T-helper 2 cell treated with Interferon-gamma antibody and Interleukin-4, amounts not matched to agents 5 μg/mL and 100 μg/mL, for 36 hours (primary cell): ENCODE measurements around the gene MTG2.

ENCODE experiments used
- DNase-seq: peaks from one replicate; pipeline ENCODE4 v3.0.0; 2021; ENCODE audit warnings: low spot score
- H3K27ac Mint-ChIP-seq: one replicate; pipeline ENCODE4 v1.8.0; 2021; ENCODE audit warnings: mild to moderate bottlenecking, mixed read lengths
- H3K27me3 Mint-ChIP-seq: one replicate; pipeline ENCODE4 v1.8.0; 2021; ENCODE audit warnings: low read depth, mixed read lengths
- H3K36me3 Mint-ChIP-seq: one replicate; pipeline ENCODE4 v1.8.0; 2021; ENCODE audit warnings: low read depth, mixed read lengths
- H3K4me1 Mint-ChIP-seq: one replicate; pipeline ENCODE4 v1.8.0; 2021; ENCODE audit warnings: low read depth, mixed read lengths
- H3K4me3 Mint-ChIP-seq: one replicate; pipeline ENCODE4 v1.8.0; 2022; ENCODE audit warnings: mild to moderate bottlenecking, moderate library complexity, mixed read lengths
- H3K9me3 Mint-ChIP-seq: one replicate; pipeline ENCODE4 v1.8.0; 2021; ENCODE audit warnings: mixed read lengths

Gene MTG2

GRCh38 chr20:62162765-62163484, 19.9 kb upstream of the MTG2 start:
- peaks cover 7% of the 10 kb centered on the region for H3K4me1 Mint-ChIP-seq
- no peak overlapping the region for H3K4me3 Mint-ChIP-seq
- H3K9me3 Mint-ChIP-seq = no peaks in the 10 kb centered on the region
- H3K27ac Mint-ChIP-seq = no peak overlapping the region
- DNase-seq = no peak
- H3K36me3 Mint-ChIP-seq = peaks cover 17% of the 10 kb centered on the region
- H3K27me3 Mint-ChIP-seq = no peaks in the 10 kb centered on the region

- no peak for DNase-seq
- H3K36me3 Mint-ChIP-seq = peaks cover 17% of the 10 kb centered on the region
- no peak overlapping the region for H3K4me3 Mint-ChIP-seq
- H3K9me3 Mint-ChIP-seq = no peaks in the 10 kb centered on the region
- no peak overlapping the region for H3K27ac Mint-ChIP-seq
- H3K4me1 Mint-ChIP-seq = peaks cover 7% of the 10 kb centered on the region
- no peaks in the 10 kb centered on the region for H3K27me3 Mint-ChIP-seq
Observed at GRCh38 chr20:62163485-62163865, 19.4 kb upstream of the MTG2 start.

- Mint-ChIP-seq H3K4me1 (peaks cover 5% of the 10 kb centered on the region), H3K27me3 (no peaks in the 10 kb centered on the region), H3K27ac (no peak overlapping the region), H3K36me3 (peaks cover 17% of the 10 kb centered on the region), H3K9me3 (no peaks in the 10 kb centered on the region), H3K4me3 (no peak overlapping the region)
- DNase-seq = no peak
Observed at GRCh38 chr20:62163986-62164762, 18.7 kb upstream of the MTG2 start.

DNA sequence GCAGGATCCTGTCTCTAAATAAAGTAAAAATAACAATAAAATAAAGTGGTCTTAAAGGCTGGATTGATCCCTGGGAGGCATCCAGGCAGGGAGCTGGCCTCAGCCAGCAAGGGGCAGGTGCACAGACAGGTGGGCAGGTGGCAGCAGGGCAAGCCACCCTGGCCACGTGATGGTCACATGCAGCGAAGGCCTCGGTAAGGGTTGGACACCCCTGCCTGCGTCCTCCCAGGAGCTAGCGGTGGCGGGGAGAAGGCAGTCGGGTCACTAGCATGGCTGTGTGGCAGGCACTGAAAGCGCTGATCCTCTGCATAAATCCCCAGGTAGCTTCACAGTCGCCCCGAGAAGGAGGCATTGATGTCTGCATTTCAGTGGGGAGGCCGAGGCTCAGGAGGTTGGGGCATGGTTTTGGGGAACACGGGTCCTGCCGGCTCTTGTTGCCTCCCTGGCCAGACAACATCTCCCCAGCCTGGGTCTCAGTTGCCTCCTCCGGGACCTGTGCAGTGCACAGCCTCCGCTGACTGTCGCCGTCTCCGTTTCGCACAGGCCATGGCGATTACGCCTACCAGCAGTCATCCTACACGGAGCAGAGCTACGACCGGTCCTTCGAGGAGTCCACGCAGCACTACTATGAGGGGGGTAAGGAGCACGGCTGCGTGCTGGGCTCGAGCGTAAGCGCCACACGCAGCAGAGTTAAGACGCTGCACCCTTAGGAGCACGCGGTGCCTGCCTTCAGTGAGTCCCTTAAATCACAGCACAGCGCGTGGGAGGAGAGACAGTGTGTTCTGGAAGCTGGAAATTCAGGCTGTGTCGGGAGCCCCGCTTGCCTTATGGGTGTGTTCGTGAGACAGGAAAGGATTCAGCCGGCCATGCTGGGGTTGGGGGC, 17.7 kb upstream of the MTG2 start:
- no peak overlapping the region for H3K4me3 Mint-ChIP-seq
- H3K4me1 Mint-ChIP-seq = no peaks in the 10 kb centered on the region
- no peak overlapping the region for H3K27ac Mint-ChIP-seq
- H3K9me3 Mint-ChIP-seq = no peaks in the 10 kb centered on the region
- no peaks in the 10 kb centered on the region for H3K27me3 Mint-ChIP-seq
- DNase-seq = no peak
- peaks cover 22% of the 10 kb centered on the region for H3K36me3 Mint-ChIP-seq

DNA sequence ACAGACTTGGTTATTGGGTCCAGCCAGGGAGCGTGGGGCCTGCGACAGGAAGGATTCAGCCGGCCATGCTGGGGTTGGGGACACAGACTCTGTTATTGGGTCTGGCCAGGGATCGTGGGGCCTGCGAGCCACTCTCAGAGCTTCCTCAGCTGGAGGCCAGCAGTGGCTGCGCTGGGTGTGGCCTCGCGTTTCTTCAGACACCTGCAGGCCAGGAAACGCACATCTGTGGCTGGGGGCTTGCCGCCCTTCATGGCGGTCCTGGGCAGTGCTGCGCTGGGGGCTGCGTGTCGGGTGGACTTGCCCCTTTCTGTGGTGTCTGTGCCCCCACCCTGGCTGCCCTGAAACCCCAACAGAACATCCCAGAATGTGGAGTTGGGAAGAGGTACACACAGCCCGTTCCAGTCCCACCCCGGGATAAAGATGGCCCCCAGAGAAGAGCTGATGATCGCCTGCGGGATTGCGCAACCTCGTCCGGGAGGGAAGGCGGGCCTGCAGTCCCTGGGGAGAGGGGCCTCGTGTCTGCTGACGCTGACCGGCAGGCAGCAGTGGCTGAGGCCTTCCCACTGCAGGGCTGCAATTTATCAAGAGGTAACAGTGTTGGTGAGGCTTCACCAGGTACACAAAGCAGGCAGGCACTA, 16.9 kb upstream of the MTG2 start:
- no peak overlapping the region for H3K27ac Mint-ChIP-seq
- no peaks in the 10 kb centered on the region for H3K27me3 Mint-ChIP-seq
- H3K4me3 Mint-ChIP-seq = no peak overlapping the region
- no peaks in the 10 kb centered on the region for H3K4me1 Mint-ChIP-seq
- peaks cover 17% of the 10 kb centered on the region for H3K36me3 Mint-ChIP-seq
- no peak for DNase-seq
- H3K9me3 Mint-ChIP-seq = no peaks in the 10 kb centered on the region

- Mint-ChIP-seq H3K4me3 (no peak overlapping the region), H3K4me1 (no peaks in the 10 kb centered on the region), H3K27ac (no peak overlapping the region), H3K36me3 (peaks cover 17% of the 10 kb centered on the region), H3K9me3 (no peaks in the 10 kb centered on the region), H3K27me3 (no peaks in the 10 kb centered on the region)
- DNase-seq = no peak
Observed at GRCh38 chr20:62167474-62167873, 15.4 kb upstream of the MTG2 start.

DNA sequence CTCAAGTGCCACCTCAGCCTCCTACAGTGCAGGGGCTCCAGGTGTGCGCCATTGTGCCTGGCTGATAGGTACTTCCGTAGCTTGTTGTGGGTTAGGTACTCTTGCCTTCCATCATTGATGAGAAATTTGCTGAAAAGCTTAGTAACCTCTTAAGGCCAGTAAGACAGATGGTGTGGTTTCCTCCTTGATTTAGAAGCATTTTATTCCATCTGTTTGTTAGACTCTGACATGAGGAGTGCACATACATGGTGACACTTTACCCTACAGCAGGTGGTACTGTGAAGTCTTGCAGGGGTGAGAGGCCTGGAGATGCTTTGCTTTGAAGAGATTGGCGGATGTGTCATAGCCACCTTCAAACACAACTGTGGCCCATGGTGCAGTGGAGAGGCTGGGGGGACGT, 14.8 kb upstream of the MTG2 start:
- H3K4me1 Mint-ChIP-seq = no peaks in the 10 kb centered on the region
- H3K27me3 Mint-ChIP-seq = no peaks in the 10 kb centered on the region
- no peak overlapping the region for H3K27ac Mint-ChIP-seq
- no peak for DNase-seq
- no peak overlapping the region for H3K4me3 Mint-ChIP-seq
- H3K9me3 Mint-ChIP-seq = no peaks in the 10 kb centered on the region
- peaks cover 16% of the 10 kb centered on the region for H3K36me3 Mint-ChIP-seq

DNA sequence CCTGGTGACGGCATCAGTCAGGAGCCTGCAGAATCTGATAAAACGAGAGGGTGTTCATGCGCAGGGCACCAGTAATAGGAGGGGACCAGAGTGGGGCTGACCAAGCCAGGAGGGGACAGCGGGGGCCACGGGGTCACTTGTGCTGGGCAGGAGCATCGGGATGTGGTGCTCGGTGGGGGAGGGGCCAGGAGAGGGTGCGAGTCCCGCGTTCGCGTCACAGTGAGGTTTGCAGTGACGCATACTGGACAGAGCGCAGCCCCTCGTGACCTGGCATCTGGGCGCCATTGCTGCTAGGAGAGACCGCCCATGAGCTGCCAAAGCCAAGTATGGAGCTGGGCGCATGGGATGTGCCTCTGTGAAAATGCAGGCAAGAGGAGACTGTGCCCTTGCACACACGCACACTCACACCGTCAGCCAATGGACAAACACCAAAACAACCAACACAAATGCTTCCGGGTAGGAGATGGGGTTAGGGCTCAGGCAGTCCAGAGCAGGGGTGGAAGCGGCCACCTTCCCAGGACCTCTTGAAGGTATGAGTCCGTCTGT, 13.9 kb upstream of the MTG2 start:
- H3K9me3 Mint-ChIP-seq = no peaks in the 10 kb centered on the region

GRCh38 chr20:62170536-62170935, 12.3 kb upstream of the MTG2 start:
- DNase-seq = no peak
- Mint-ChIP-seq H3K4me1 (no peaks in the 10 kb centered on the region), H3K9me3 (no peaks in the 10 kb centered on the region), H3K36me3 (peaks cover 13% of the 10 kb centered on the region), H3K27ac (no peak overlapping the region), H3K27me3 (no peaks in the 10 kb centered on the region), H3K4me3 (no peak overlapping the region)

More for the DNA sequence above, 13.9 kb upstream of the MTG2 start:
- H3K36me3 Mint-ChIP-seq = peaks cover 15% of the 10 kb centered on the region
- H3K4me1 Mint-ChIP-seq = no peaks in the 10 kb centered on the region
- H3K27ac Mint-ChIP-seq = no peak overlapping the region
- no peaks in the 10 kb centered on the region for H3K27me3 Mint-ChIP-seq
- DNase-seq = no peak
- H3K4me3 Mint-ChIP-seq = no peak overlapping the region

GRCh38 chr20:62171245-62171644, 11.6 kb upstream of the MTG2 start:
- H3K27ac Mint-ChIP-seq = no peak overlapping the region

GRCh38 chr20:62172666-62173065, 10.2 kb upstream of the MTG2 start:
- no peak for DNase-seq
- Mint-ChIP-seq H3K36me3 (peaks cover 13% of the 10 kb centered on the region), H3K4me3 (no peak overlapping the region), H3K4me1 (no peaks in the 10 kb centered on the region), H3K9me3 (no peaks in the 10 kb centered on the region), H3K27me3 (no peaks in the 10 kb centered on the region), H3K27ac (no peak overlapping the region)

More at GRCh38 chr20:62171245-62171644, 11.6 kb upstream of the MTG2 start:
- H3K27me3 Mint-ChIP-seq = no peaks in the 10 kb centered on the region
- no peaks in the 10 kb centered on the region for H3K9me3 Mint-ChIP-seq
- H3K36me3 Mint-ChIP-seq = peaks cover 13% of the 10 kb centered on the region
- H3K4me3 Mint-ChIP-seq = no peak overlapping the region
- DNase-seq = no peak
- no peaks in the 10 kb centered on the region for H3K4me1 Mint-ChIP-seq

- peaks cover 17% of the 10 kb centered on the region for H3K36me3 Mint-ChIP-seq
- no peaks in the 10 kb centered on the region for H3K27me3 Mint-ChIP-seq
- no peak overlapping the region for H3K27ac Mint-ChIP-seq
- H3K4me3 Mint-ChIP-seq = no peak overlapping the region
- no peak for DNase-seq
- no peaks in the 10 kb centered on the region for H3K9me3 Mint-ChIP-seq
- no peaks in the 10 kb centered on the region for H3K4me1 Mint-ChIP-seq
Observed at GRCh38 chr20:62174021-62174804, 8.6 kb upstream of the MTG2 start.
